Measurements from ENCODE around the gene ILF2.

Gene ILF2

GRCh38 chr1:153626477-153626903 is 44.3 kb downstream of the ILF2 start:
- no peak for DNase-seq

GRCh38 chr1:153624965-153625611 is 45.7 kb downstream of the ILF2 start:
- DNase-seq = no peak

- no peak for DNase-seq
Observed at GRCh38 chr1:153623101-153623500, 47.7 kb downstream of the ILF2 start.

- DNase-seq = no peak
Observed at GRCh38 chr1:153619171-153619570, 51.6 kb downstream of the ILF2 start.

GRCh38 chr1:153617663-153618062 is 53.1 kb downstream of the ILF2 start:
- peak; percentile 86 for DNase-seq

- DNase-seq = no peak
Observed at GRCh38 chr1:153616917-153617311, 53.9 kb downstream of the ILF2 start.

- DNase-seq = no peak
Observed at GRCh38 chr1:153616144-153616916, 54.5 kb downstream of the ILF2 start, which contains the start of gene S100A14. S100A14 (minus strand) TSS chr1:153616325; CDS start chr1:153615858, 467 bp downstream.

GRCh38 chr1:153615406-153615805 is 55.4 kb downstream of the ILF2 start:
- no peak for DNase-seq

GRCh38 chr1:153614906-153615305 is 55.9 kb downstream of the ILF2 start:
- DNase-seq = no peak

GRCh38 chr1:153614189-153614900 is 56.4 kb downstream of the ILF2 start:
- no peak for DNase-seq

GRCh38 chr1:153613406-153613805 is 57.4 kb downstream of the ILF2 start:
- no peak for DNase-seq

- no peak for DNase-seq
Observed at GRCh38 chr1:153612755-153613331, 58.0 kb downstream of the ILF2 start, which contains the start of gene S100A16. S100A16 (minus strand) TSS chr1:153613137; CDS start chr1:153608151, 4,986 bp downstream.

- no peak for DNase-seq
Observed at GRCh38 chr1:153612111-153612754, 58.6 kb downstream of the ILF2 start.
